ENCODE measurements around the gene ADAM17. TPM values are rescaled to one million over a fixed set of nuclear protein-coding genes. Genes with fewer than 3 reads are reported as not detected.

ADAM17 gene
- total RNA-seq, 4 donors from 2014 or later: 26.9 to 39.4 (median 31.3) TPM

- no peaks in the 10 kb centered on the region for H3K36me3 ChIP-seq
- intact Hi-C loops (cut with DNase I): no loop called here
- H3K4me3 ChIP-seq (replicated peaks in 1 of 3): no peak overlapping the region
- no peaks in the 10 kb centered on the region for H3K9me3 ChIP-seq
- no peak for DNase-seq
- peaks cover 0 to 16% of the 10 kb centered on the region in 2 donors for H3K4me1 ChIP-seq
- no peaks in the 10 kb centered on the region for H3K27me3 ChIP-seq
- no peak for TF ChIP-seq POLR2A (IDR thresholded peaks at IDR 0.05)
- TF ChIP-seq CTCF (IDR thresholded peaks at IDR 0.05): no peak
- WGBS, 2 donors: 70 to 87% methylated on average over 4 of the region's 4 CpGs
- H3K27ac ChIP-seq: no peak overlapping the region
Observed at GRCh38 chr2:9570182-9571060, 14.8 kb upstream of the ADAM17 start.

GRCh38 chr2:9565436-9566153 is 10.0 kb upstream of the ADAM17 start:
- no peaks in the 10 kb centered on the region for H3K9me3 ChIP-seq
- 82 to 85% methylated on average over 11 of the region's 11 CpGs for WGBS, 2 donors
- TF ChIP-seq CTCF (IDR thresholded peaks at IDR 0.05) (no peak), POLR2A (IDR thresholded peaks at IDR 0.05) (peak in 1 of 2 donors; percentile 30)
- peaks cover 0 to 11% of the 10 kb centered on the region in 2 donors for H3K4me1 ChIP-seq
- peak overlapping the region; percentile 12 to 75 (median 55) for H3K27ac ChIP-seq
- no peaks in the 10 kb centered on the region for H3K36me3 ChIP-seq
- no peak overlapping the region for H3K4me3 ChIP-seq (replicated peaks in 1 of 3)
- H3K27me3 ChIP-seq: no peaks in the 10 kb centered on the region
- DNase-seq: peak; percentile 65 to 80
- intact Hi-C loops (cut with DNase I): no loop called here

GRCh38 chr2:9560628-9561027 is 5.0 kb upstream of the ADAM17 start:
- WGBS, 2 donors: 74 to 78% methylated on average over 2 of the region's 2 CpGs
- H3K27me3 ChIP-seq: no peaks in the 10 kb centered on the region
- DNase-seq: no peak
- intact Hi-C loops (cut with DNase I): no loop called here
- no peaks in the 10 kb centered on the region for H3K36me3 ChIP-seq
- no peak overlapping the region for H3K27ac ChIP-seq
- TF ChIP-seq CTCF (IDR thresholded peaks at IDR 0.05) (no peak), POLR2A (IDR thresholded peaks at IDR 0.05) (no peak)
- no peak overlapping the region for H3K4me3 ChIP-seq (replicated peaks in 1 of 3)
- no peaks in the 10 kb centered on the region for H3K9me3 ChIP-seq
- peaks cover 7 to 17% of the 10 kb centered on the region in 2 donors for H3K4me1 ChIP-seq

GRCh38 chr2:9558948-9559381 is 3.3 kb upstream of the ADAM17 start:
- Histone ChIP-seq H3K36me3 (no peaks in the 10 kb centered on the region), H3K4me3 (replicated peaks in 1 of 3) (no peak overlapping the region), H3K27ac (peak overlapping the region; percentile 21 to 48 (median 23)), H3K4me1 (peaks cover 16 to 17% of the 10 kb centered on the region in 2 donors), H3K9me3 (no peaks in the 10 kb centered on the region), H3K27me3 (no peaks in the 10 kb centered on the region)
- 74 to 85% methylated on average over 1 of the region's 1 CpG for WGBS, 2 donors
- TF ChIP-seq POLR2A (IDR thresholded peaks at IDR 0.05) (no peak), CTCF (IDR thresholded peaks at IDR 0.05) (no peak)
- intact Hi-C loops (cut with DNase I): loop anchor here (5.0 to 10.0 kb wide), 2 partner anchors 73 to 84 kb away; partner anchors contain the start of genes IAH1 and YWHAQ
- DNase-seq: peak; percentile 47 to 63
